Right lobe of liver (tissue), 6 donors: ENCODE results near the gene ZBTB8A. TPM values are rescaled to one million over a fixed set of nuclear protein-coding genes. Genes with fewer than 3 reads are reported as not detected.

Source experiments
- ATAC-seq, 4 donors: fragments of 200-7000 bp; cut with Tn5 transposase; one replicate each; pipeline ENCODE4 v1.9.1; 2020; ENCODE audit warnings: mild to moderate bottlenecking in 4 of 4, moderate library complexity in 4 of 4
- DNase-seq, 3 donors: peaks; one replicate each; pipeline ENCODE4 v3.0.0-alpha.2; 2020
- H3K27ac ChIP-seq, 3 donors: fragments of 200-600 bp; one replicate each; pipeline ENCODE4 v1.8.0; 2022
- H3K27me3 ChIP-seq, 2 donors: fragments of 200-600 bp; one replicate each; pipeline ENCODE4 v1.8.0; 2022
- H3K36me3 ChIP-seq, 4 donors: fragments of 200-600 bp; sonication (generic) in 1 of 4; one replicate each; pipeline versions ENCODE4 v1.5.1 to v1.8.0; 2017 to 2022; ENCODE audit warnings: control low read depth in 1 of 4
- H3K4me1 ChIP-seq, 4 donors: fragments of 200-600 bp; sonication (generic) in 1 of 4; one replicate each; pipeline versions ENCODE4 v1.5.1 to v1.8.0; 2017 to 2022; ENCODE audit warnings: control low read depth in 1 of 4
- H3K4me3 ChIP-seq, 3 donors: fragments of 200-600 bp; one replicate each; pipeline ENCODE4 v1.8.0; 2022
- H3K9me3 ChIP-seq, 4 donors: fragments of 200-600 bp; sonication (generic) in 1 of 4; one replicate each; pipeline versions ENCODE4 v1.5.1 to v1.8.0; 2017 to 2022; ENCODE audit warnings: control low read depth in 1 of 4
- POLR2A ChIP-seq: fragments of 450-650 bp; IDR thresholded peaks from one replicate; pipeline ENCODE4 v1.6.1; 2017; ENCODE audit warnings: antibody characterized with exemption, mild to moderate bottlenecking
- WGBS: methylation state at CpG from one replicate; pipeline ENCODE4 v1.1.6; 2018; ENCODE audit warnings: low coverage, low lambda C conversion rate; ENCODE audit not compliant: insufficient coverage; ENCODE audit errors: missing lambda C conversion rate; 5-methylcytosine and 5-hydroxymethylcytosine counted together
- intact Hi-C, 2 donors: fragments of 100-400 bp; cut with DNase I; formaldehyde crosslinking; loops; one replicate each; pipeline versions ENCODE4 v1.11.2 to v1.14.1; 2022
- total RNA-seq, 6 experiments: library from RNA; depleted of rRNA in 2 of 6; stranded (reverse); fragments of >200 nt in 2 of 6; fragmentation: NEBNext Ultra II Directional in 3 of 6; extraction: Animal tissue kit (Norgen Biotek cat#: 25700) in 3 of 6; gene quantifications; one replicate each; pipeline versions ENCODE4 v1.1.0 to v1.2.4, GENCODE V29; 2016 to 2023
- TF ChIP-seq, protein P1 (sequence below), 4 donors: fragments of 200-600 bp in 3 of 4; fragments of 450-650 bp in 1 of 4; IDR thresholded peaks; one replicate each; pipeline versions ENCODE4 v1.5.1 to v1.8.0; 2016 to 2022; ENCODE audit warnings: antibody characterized with exemption in 4 of 4, mild to moderate bottlenecking in 2 of 4
- donor health status: DM: no; HTN: yes; CAD: no.
- donor health status: DM: no; HTN: no; CAD: no.
- donor health status: DM: no; HTN: no; CAD: no.
- donor health status: DM: no; HTN: yes; CAD: no.
- donor health status: DM: no; HTN: yes; CAD: no.

ZBTB8A gene
- total RNA-seq, 6 experiments from 2014 or later: 1.6 to 3.4 (median 2.3) TPM

DNA sequence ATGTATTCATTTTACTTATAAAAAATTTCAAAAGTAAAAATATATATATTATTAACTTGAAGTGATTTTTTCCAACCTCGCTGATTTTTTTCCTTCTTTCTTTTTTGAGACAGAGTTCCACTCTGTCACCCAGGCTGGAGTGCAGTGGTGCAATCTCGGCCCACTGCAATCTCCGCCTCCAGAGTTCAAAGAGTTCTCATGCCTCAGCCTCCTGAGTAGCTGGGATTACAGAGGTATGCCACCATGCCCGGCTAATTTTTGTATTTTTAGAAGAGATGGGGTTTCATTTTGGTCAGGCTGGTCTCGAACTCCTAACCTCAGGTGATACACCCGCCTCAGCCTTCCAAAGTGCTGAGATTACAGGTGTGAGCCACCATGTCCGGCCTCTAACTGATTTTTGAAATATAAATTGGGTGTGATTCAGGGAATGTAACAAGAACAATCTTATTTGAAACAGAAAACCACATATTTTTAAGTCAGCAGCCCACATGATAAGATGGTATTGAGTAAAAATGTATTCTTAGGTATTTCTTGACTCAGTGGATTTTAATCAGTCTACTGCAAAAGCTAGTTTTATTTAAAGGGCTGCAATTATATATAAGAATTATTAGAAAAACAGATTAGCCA, 44.4 kb upstream of the ZBTB8A start:
- H3K27ac ChIP-seq: no peak overlapping the region
- no peaks in the 10 kb centered on the region for H3K27me3 ChIP-seq
- ATAC-seq: no peak
- no peaks in the 10 kb centered on the region for H3K4me1 ChIP-seq
- H3K9me3 ChIP-seq: no peaks in the 10 kb centered on the region
- no peak overlapping the region for H3K4me3 ChIP-seq
- intact Hi-C loops: no loop called here
- no peak for DNase-seq
- no peaks in the 10 kb centered on the region for H3K36me3 ChIP-seq
- 59% methylated on average over 7 of the region's 7 CpGs for WGBS
- no peak for TF ChIP-seq POLR2A
- TF ChIP-seq, protein P1, sequence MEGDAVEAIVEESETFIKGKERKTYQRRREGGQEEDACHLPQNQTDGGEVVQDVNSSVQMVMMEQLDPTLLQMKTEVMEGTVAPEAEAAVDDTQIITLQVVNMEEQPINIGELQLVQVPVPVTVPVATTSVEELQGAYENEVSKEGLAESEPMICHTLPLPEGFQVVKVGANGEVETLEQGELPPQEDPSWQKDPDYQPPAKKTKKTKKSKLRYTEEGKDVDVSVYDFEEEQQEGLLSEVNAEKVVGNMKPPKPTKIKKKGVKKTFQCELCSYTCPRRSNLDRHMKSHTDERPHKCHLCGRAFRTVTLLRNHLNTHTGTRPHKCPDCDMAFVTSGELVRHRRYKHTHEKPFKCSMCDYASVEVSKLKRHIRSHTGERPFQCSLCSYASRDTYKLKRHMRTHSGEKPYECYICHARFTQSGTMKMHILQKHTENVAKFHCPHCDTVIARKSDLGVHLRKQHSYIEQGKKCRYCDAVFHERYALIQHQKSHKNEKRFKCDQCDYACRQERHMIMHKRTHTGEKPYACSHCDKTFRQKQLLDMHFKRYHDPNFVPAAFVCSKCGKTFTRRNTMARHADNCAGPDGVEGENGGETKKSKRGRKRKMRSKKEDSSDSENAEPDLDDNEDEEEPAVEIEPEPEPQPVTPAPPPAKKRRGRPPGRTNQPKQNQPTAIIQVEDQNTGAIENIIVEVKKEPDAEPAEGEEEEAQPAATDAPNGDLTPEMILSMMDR (IDR thresholded peaks at IDR 0.05): no peak

DNA sequence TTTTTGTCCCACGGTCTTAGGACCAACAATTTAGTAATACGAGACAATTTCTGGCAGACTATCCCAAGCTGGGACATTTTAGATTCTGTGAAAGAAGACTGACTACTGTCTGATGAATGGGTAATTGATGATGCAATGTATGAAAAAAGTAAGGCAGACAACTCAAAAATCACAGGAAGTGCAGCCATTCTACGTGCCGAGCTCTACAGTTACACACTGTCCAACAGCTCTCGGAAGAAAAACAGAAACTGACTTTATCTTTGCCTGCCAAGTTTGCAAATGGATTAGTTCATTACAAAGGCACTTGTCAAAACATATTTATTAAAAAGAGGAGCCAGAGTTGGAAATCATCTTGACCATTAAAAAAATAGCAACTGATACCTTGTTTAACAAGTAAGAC, 43.1 kb upstream of the ZBTB8A start:
- peak in 1 of 4 donors; percentile 30 for ATAC-seq
- intact Hi-C loops: no loop called here

GRCh38 chr1:32498751-32499150, 40.5 kb upstream of the ZBTB8A start:
- WGBS: 100% methylated on average over 1 of the region's 8 CpGs
- Histone ChIP-seq H3K4me3 (no peak overlapping the region), H3K9me3 (no peaks in the 10 kb centered on the region), H3K27ac (no peak overlapping the region), H3K27me3 (no peaks in the 10 kb centered on the region), H3K36me3 (no peaks in the 10 kb centered on the region), H3K4me1 (no peaks in the 10 kb centered on the region)
- TF ChIP-seq, protein P1 (IDR thresholded peaks at IDR 0.05): no peak
- TF ChIP-seq POLR2A: no peak
- DNase-seq (no peak), ATAC-seq (no peak)
- intact Hi-C loops: no loop called here

More for the DNA sequence above, 43.1 kb upstream of the ZBTB8A start:
- TF ChIP-seq POLR2A: no peak
- TF ChIP-seq, protein P1 (IDR thresholded peaks at IDR 0.05): no peak
- Histone ChIP-seq H3K4me1 (no peaks in the 10 kb centered on the region), H3K4me3 (no peak overlapping the region), H3K9me3 (no peaks in the 10 kb centered on the region), H3K27ac (no peak overlapping the region), H3K27me3 (no peaks in the 10 kb centered on the region), H3K36me3 (no peaks in the 10 kb centered on the region)
- WGBS: 61% methylated on average over 5 of the region's 5 CpGs
- DNase-seq: no peak

- 2% methylated on average over 30 of the region's 99 CpGs for WGBS
- Histone ChIP-seq H3K9me3 (no peaks in the 10 kb centered on the region), H3K36me3 (no peaks in the 10 kb centered on the region), H3K4me3 (peak overlapping the region; percentile 52 to 70 (median 69)), H3K27ac (peak overlapping the region; percentile 63 to 73 (median 71)), H3K27me3 (no peaks in the 10 kb centered on the region), H3K4me1 (no peaks in the 10 kb centered on the region)
- peak; percentile 82 to 84 (median 84) for ATAC-seq
- intact Hi-C loops: no loop called here
- DNase-seq: peak; percentile 59 to 67 (median 65)
- TF ChIP-seq, protein P1 (IDR thresholded peaks at IDR 0.05): peak in 2 of 4 donors; percentile 20 to 28
- TF ChIP-seq POLR2A: peak; percentile 52
Measured at GRCh38 chr1:32500387-32501209, 38.6 kb upstream of the ZBTB8A start.
